ENCODE results near the gene ANKRD29.

ANKRD29 gene

DNA sequence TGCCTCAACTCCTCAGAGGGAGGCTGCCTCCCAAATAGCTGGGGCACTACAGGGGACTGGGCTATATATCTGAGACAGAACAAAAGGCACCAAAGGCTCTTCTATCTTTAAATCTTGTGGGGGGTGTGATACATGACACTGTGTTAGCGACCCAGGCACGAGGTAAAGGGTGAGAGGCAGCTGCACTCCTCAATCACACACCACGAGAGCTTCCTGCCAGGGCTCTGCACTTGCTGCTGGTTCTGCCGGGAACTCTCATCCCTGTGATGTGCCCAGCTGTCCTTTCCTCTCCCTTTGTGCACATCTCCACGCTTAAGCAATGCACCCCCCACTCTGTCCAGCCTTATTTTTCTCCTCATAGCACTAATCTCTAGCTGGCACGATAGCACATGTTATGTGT lies 108.8 kb downstream of the ANKRD29 start:
- DNase-seq, result no peak

DNA sequence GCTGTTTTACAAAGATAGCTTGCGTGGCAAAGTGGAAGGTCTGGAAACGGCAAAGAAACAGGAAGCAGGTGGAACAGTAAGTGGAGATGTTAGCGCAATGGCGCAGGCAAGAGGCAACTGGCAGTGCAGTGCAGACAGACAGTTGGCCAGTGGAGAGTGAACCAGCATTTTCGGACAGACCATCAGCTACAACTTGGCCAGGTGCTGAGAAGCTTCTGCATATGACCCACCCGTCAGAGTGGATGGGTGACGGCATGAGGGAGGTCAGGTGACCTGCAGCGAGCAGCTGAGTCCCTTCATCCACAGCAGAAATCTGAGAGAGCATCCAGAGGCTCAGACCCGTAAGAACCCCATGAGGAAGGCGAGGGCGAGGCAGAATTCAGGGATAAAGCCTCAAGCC lies 110.2 kb downstream of the ANKRD29 start:
- no peak for DNase-seq

DNA sequence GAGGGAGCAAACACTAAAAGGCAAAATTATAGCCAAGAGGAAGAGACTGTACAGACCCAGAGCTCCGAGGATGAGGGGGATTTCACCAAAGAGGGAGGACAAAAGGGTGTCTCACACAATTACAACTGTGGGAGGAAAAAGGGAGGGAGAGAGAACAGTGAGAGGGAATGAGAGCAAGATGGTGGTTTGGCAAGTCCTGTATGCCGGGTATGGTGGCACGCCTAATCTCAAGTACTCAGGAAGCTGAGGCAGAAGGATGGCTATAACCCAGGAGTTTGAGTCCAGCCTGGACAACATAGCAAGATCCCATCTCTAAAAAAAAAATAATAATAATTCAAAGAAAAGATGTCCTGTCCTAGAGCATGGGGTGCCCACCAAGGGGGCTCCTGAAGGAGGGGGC lies 110.7 kb downstream of the ANKRD29 start:
- no peak for DNase-seq

DNA sequence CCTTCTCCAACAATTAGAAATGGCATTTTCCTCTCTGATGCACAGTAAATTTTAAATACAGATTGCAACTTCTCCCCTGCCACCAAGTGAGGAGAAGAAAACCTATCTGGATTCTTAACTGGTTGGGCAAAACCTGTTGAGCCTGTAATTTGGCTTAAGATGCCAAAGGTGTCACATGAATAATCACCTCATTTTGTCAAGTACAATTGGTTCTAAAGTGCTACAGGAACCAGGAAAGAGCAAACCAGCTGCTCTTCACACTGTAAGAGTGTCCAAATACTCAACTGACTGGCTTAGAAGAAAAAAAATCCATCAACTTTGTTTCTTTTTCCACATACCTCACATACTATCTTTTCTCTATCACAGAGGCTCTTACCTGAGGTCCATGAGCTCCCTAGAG lies 111.8 kb downstream of the ANKRD29 start:
- DNase-seq, result no peak
